Endothelial cell of umbilical vein (primary cell): ENCODE results near the gene ZBTB26. TPM values are rescaled to one million over a fixed set of nuclear protein-coding genes. Genes with fewer than 3 reads are reported as not detected.

Source experiments
- BruUV-seq: library from RNA; stranded (reverse); fragments of 400-500 nt; replicated peaks from 2 replicates; lab custom pipeline; 2021; lab: Mats Ljungman, UMichigan
- CTCF ChIA-PET: fragments of 300-600, 350-600 bp; sonication (Branson Sonifier 250); formaldehyde crosslinking; loops from one replicate; lab custom pipeline; 2021; ENCODE audit warnings: antibody characterized with exemption, inconsistent platforms; lab: Charles Lee
- POLR2A ChIA-PET: fragments of 300-600, 350-600 bp; sonication (Branson Sonifier 250); formaldehyde crosslinking; loops from one replicate; lab custom pipeline; 2021; ENCODE audit warnings: antibody characterized with exemption, inconsistent platforms; lab: Charles Lee
- DNase-seq: peaks from one replicate; pipeline ENCODE4 v3.0.0-alpha.2; 2011; ENCODE audit warnings: low read depth, low spot score
- FAIRE-seq: peaks from 2 replicates; lab custom pipeline; 2011; peaks lifted over from hg19 to GRCh38; lab: Jason Lieb, UNC
- H2AFZ ChIP-seq: 2 replicates; pipeline ENCODE4 v1.6.0; 2012; ENCODE audit warnings: low read depth, low read length, control low read depth, inconsistent platforms
- H3K27ac ChIP-seq: 2 replicates; pipeline ENCODE4 v1.5.1; 2011; ENCODE audit warnings: low read depth, mild to moderate bottlenecking, control low read depth, low read length, moderate library complexity; ENCODE audit not compliant: insufficient read depth
- H3K27me3 ChIP-seq, 2 experiments: 2 replicates each; pipeline versions ENCODE4 v1.6.0 to v1.6.1; 2011; ENCODE audit warnings: low read length in 2 of 2, mixed read lengths in 1 of 2; ENCODE audit not compliant: control insufficient read depth in 2 of 2, insufficient read depth in 2 of 2
- H3K36me3 ChIP-seq, 2 experiments: 2 replicates in 1 of 2; 3 replicates in 1 of 2; pipeline ENCODE4 v1.5.1; 2011; ENCODE audit warnings: low read length in 2 of 2, mild to moderate bottlenecking in 1 of 2, moderate library complexity in 1 of 2; ENCODE audit not compliant: control insufficient read depth in 2 of 2, insufficient read depth in 2 of 2; ENCODE audit errors: extremely low read depth in 1 of 2
- H3K4me1 ChIP-seq: 3 replicates; pipeline ENCODE4 v1.5.1; 2011; ENCODE audit warnings: mild to moderate bottlenecking, low read length; ENCODE audit not compliant: control insufficient read depth, insufficient read depth; ENCODE audit errors: extremely low read depth
- H3K4me2 ChIP-seq: 2 replicates; pipeline ENCODE4 v1.6.1; 2011; ENCODE audit warnings: low read length, control low read depth, mixed read lengths; ENCODE audit not compliant: insufficient read depth
- H3K4me3 ChIP-seq, 3 experiments: fragments of 200-600 bp in 1 of 3; sonication (generic), shearing (Covaris generic) in 1 of 3; replicated peaks in 1 of 3; 2 replicates each; pipeline ENCODE4 v1.5.1; 2011 to 2016; ENCODE audit warnings: control low read depth in 3 of 3, low read length in 3 of 3, mild to moderate bottlenecking in 2 of 3, inconsistent platforms in 1 of 3, low read depth in 1 of 3, moderate library complexity in 1 of 3; ENCODE audit not compliant: insufficient read depth in 1 of 3
- H3K79me2 ChIP-seq: 2 replicates; pipeline ENCODE4 v1.6.0; 2012; ENCODE audit warnings: low read length, inconsistent platforms; ENCODE audit not compliant: control insufficient read depth, insufficient read depth
- H3K9ac ChIP-seq: replicated peaks from 2 replicates; pipeline ENCODE3; 2011; ENCODE audit warnings: low read length, control low read depth; ENCODE audit not compliant: insufficient read depth; ENCODE audit errors: extremely low read depth
- H3K9me1 ChIP-seq: replicated peaks from 3 replicates; pipeline ENCODE4 v1.6.0; 2011; ENCODE audit warnings: mild to moderate bottlenecking, low read length; ENCODE audit not compliant: control insufficient read depth, insufficient read depth; ENCODE audit errors: extremely low read depth
- H3K9me3 ChIP-seq: replicated peaks from 2 replicates; pipeline ENCODE4 v1.5.1; 2012; ENCODE audit warnings: low read length, inconsistent platforms; ENCODE audit not compliant: control insufficient read depth, insufficient read depth
- H4K20me1 ChIP-seq: replicated peaks from 2 replicates; pipeline ENCODE3; 2011; ENCODE audit warnings: mild to moderate bottlenecking, low read length; ENCODE audit not compliant: control insufficient read depth, insufficient read depth; ENCODE audit errors: extremely low read depth
- EZH2 ChIP-seq: IDR thresholded peaks from 2 replicates; pipeline ENCODE4 v1.6.1; 2012; ENCODE audit warnings: borderline replicate concordance, low read depth, mild to moderate bottlenecking, moderate library complexity, low read length, inconsistent platforms; ENCODE audit not compliant: severe bottlenecking
- GATA2 ChIP-seq: IDR thresholded peaks from 2 replicates; pipeline ENCODE4 v1.7.0; 2011; ENCODE audit warnings: low read depth, mild to moderate bottlenecking, moderate library complexity, mixed read lengths, low read length; ENCODE audit not compliant: insufficient read length, insufficient read depth
- POLR2A ChIP-seq: IDR thresholded peaks from 2 replicates; pipeline ENCODE4 v1.6.1; 2012; ENCODE audit warnings: low read depth, mild to moderate bottlenecking, control low read depth, low read length
- dilution Hi-C: fragments of 300-500 bp; cut with MboI; formaldehyde crosslinking; loops from one replicate; pipeline ENCODE4 v1.15.0; 2019; ENCODE audit warnings: low sequenced_read_pairs; ENCODE audit not compliant: extremely low pct_ligation_motif_present
- intact Hi-C: fragments of 100-400 bp; cut with micrococcal nuclease; formaldehyde crosslinking; loops from one replicate; pipeline ENCODE4 v1.10.0; 2022
- polyA plus RNA-seq, 4 experiments: library from polyadenylated mRNA; depleted of rRNA in 3 of 4; stranded (reverse) in 3 of 4; unstranded in 1 of 4; fragments of >200 nt; gene quantifications; 2 replicates each; pipeline versions ENCODE4 v1.2.1 to v1.2.3, GENCODE V29; 2011 to 2012; ENCODE audit warnings: missing spikeins in 1 of 4
- total RNA-seq: library from RNA; stranded (reverse); gene quantifications from 2 replicates; pipeline ENCODE4 v1.2.3, GENCODE V29; 2021
- TF ChIP-seq, protein P1 (sequence below), 2 donors: IDR thresholded peaks; 1 replicate in 1 of 2; 2 replicates in 1 of 2; pipeline ENCODE4 v1.5.1; 2011; ENCODE audit warnings: low read length in 2 of 2, mild to moderate bottlenecking in 2 of 2, moderate library complexity in 2 of 2, control low read depth in 1 of 2, inconsistent platforms in 1 of 2, low read depth in 1 of 2; ENCODE audit not compliant: insufficient read depth in 1 of 2; ENCODE audit errors: extremely low read depth in 1 of 2

Gene ZBTB26
- total and polyA plus RNA-seq, 2 donors (not counting 3 experiments of a cell fraction or from before 2014, with no cell fraction given): 2.6 to 5.0 TPM

DNA sequence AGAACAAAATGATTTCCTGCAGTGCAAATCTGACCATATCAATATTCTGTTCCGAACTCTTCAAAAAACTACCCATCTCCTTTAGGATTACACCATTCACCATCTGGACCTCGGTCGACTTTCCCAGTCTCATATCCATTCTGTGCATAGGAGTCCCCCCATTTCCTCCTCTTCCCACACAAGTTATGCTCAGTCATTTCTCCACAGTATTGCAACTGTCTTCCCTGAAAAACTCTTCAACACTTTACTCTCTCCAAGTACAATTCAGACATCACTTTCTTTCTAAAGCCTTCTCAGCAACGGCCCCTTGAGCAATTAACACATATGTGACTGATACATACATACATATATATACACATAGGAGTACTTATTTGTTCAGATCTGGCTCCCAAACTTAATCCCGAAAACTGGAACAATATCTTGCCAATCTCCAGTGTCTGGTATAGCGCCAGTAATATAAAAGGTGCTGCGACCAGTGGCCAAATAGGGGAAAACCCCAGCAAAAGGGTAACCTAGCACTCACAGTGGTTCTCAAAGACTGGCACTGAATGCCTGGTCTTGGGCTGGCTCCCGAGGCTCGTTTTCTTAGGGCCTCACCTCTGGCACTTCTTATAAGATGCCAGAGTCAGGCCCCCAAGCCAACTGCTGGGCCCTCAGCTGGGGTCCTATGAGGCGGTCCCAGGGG, 629 bp downstream of the ZBTB26 start:
- BruUV-seq: TSS peak; percentile 67
- H3K4me3 ChIP-seq: peak overlapping the region; percentile 64 to 100 (median 70)
- DNase-seq (no peak), FAIRE-seq (no peak)
- H3K4me2 ChIP-seq: peak overlapping the region; percentile 98
- dilution Hi-C loops (no loop called here), intact Hi-C loops (loop anchor here (1.0 kb wide), 4 partner anchors 11 to 61 kb away; partner anchors contain the start of genes RABGAP1, RC3H2 and ZBTB6)
- ChIA-PET POLR2A (interaction anchor here (1.3 to 3.5 kb wide), 3 partner anchors 10 to 109 kb away, joined by 4 to 23 read pairs (median 8); partner anchors contain the start of genes RABGAP1 and ZBTB6), CTCF (interaction anchor here (1.4 to 3.1 kb wide), 7 partner anchors 10 to 61 kb away, joined by 4 to 16 read pairs (median 7); partner anchors contain the start of genes RABGAP1 and RC3H2)
- no peaks in the 10 kb centered on the region for H3K9me3 ChIP-seq
- peaks cover 15% of the 10 kb centered on the region for H3K4me1 ChIP-seq
- TF ChIP-seq POLR2A (no peak), GATA2 (no peak), EZH2 (no peak)
- TF ChIP-seq, protein P1, sequence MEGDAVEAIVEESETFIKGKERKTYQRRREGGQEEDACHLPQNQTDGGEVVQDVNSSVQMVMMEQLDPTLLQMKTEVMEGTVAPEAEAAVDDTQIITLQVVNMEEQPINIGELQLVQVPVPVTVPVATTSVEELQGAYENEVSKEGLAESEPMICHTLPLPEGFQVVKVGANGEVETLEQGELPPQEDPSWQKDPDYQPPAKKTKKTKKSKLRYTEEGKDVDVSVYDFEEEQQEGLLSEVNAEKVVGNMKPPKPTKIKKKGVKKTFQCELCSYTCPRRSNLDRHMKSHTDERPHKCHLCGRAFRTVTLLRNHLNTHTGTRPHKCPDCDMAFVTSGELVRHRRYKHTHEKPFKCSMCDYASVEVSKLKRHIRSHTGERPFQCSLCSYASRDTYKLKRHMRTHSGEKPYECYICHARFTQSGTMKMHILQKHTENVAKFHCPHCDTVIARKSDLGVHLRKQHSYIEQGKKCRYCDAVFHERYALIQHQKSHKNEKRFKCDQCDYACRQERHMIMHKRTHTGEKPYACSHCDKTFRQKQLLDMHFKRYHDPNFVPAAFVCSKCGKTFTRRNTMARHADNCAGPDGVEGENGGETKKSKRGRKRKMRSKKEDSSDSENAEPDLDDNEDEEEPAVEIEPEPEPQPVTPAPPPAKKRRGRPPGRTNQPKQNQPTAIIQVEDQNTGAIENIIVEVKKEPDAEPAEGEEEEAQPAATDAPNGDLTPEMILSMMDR (IDR thresholded peaks at IDR 0.05; ENCODE audit: extremely low read depth in 1 of 2, insufficient read depth in 1 of 2, low read depth in 1 of 2, low read length in 2 of 2): no peak
- H3K9me1 ChIP-seq: no peaks in the 10 kb centered on the region
- H3K27ac ChIP-seq: peak overlapping the region; percentile 87
- no peaks in the 10 kb centered on the region for H3K27me3 ChIP-seq
- H3K9ac ChIP-seq: peak overlapping the region; percentile 94
- peaks cover 54% of the 10 kb centered on the region for H3K79me2 ChIP-seq
- no peaks in the 10 kb centered on the region for H3K36me3 ChIP-seq
- H4K20me1 ChIP-seq: no peaks in the 10 kb centered on the region
- peak overlapping the region; percentile 93 for H2AFZ ChIP-seq
